H1 (cell line): ENCODE results near the gene COL26A1. TPM values are rescaled to one million over a fixed set of nuclear protein-coding genes. Genes with fewer than 3 reads are reported as not detected.
A peak's percentile ranks its signal among the peaks of the same experiment; 100 is the strongest.

Experiments used
- CTCF ChIA-PET: fragments of 300-600 bp; sonication (Branson Sonifier 250); formaldehyde crosslinking; loops from one replicate; lab custom pipeline; 2021; ENCODE audit not compliant: partially characterized antibody; lab: Charles Lee
- POLR2A ChIA-PET: fragments of 300-600 bp; sonication (Branson Sonifier 250); formaldehyde crosslinking; loops from one replicate; lab custom pipeline; 2021; ENCODE audit warnings: inconsistent platforms; ENCODE audit not compliant: partially characterized antibody; lab: Charles Lee
- DNase-seq, 2 experiments: peaks; one replicate each; pipeline versions ENCODE4 v3.0.0 to v3.0.0-alpha.2; 2010 to 2022; ENCODE audit warnings: low spot score in 2 of 2, low read depth in 1 of 2, mixed read lengths in 1 of 2
- FAIRE-seq: peaks from 2 replicates; lab custom pipeline; 2011; peaks lifted over from hg19 to GRCh38; lab: Jason Lieb, UNC
- H2AFZ ChIP-seq: 2 replicates; pipeline ENCODE4 v1.8.1; 2012; ENCODE audit warnings: low read length, inconsistent platforms
- H2AK5ac ChIP-seq: 2 replicates; pipeline ENCODE4 v1.6.1; 2013; ENCODE audit warnings: low read depth, low read length
- H2BK120ac ChIP-seq: replicated peaks from 2 replicates; pipeline ENCODE3; 2013; ENCODE audit warnings: low read depth, low read length, inconsistent platforms
- H2BK12ac ChIP-seq: 2 replicates; pipeline ENCODE4 v1.6.1; 2013; ENCODE audit warnings: low read depth, low read length
- H2BK15ac ChIP-seq: 2 replicates; pipeline ENCODE4 v1.6.1; 2013; ENCODE audit warnings: low read length
- H2BK20ac ChIP-seq: 2 replicates; pipeline ENCODE4 v1.6.1; 2013; ENCODE audit warnings: low read length
- H2BK5ac ChIP-seq: 2 replicates; pipeline ENCODE4 v1.6.1; 2013; ENCODE audit warnings: low read depth, low read length
- H3K14ac ChIP-seq: 2 replicates; pipeline ENCODE4 v1.6.1; 2013; ENCODE audit warnings: inconsistent platforms; ENCODE audit not compliant: insufficient read length
- H3K18ac ChIP-seq: 2 replicates; pipeline ENCODE4 v1.6.1; 2013; ENCODE audit warnings: low read length; ENCODE audit errors: extremely low read depth
- H3K23ac ChIP-seq: 2 replicates; pipeline ENCODE4 v1.6.1; 2013; ENCODE audit warnings: inconsistent platforms; ENCODE audit not compliant: insufficient read length
- H3K23me2 ChIP-seq: 2 replicates; pipeline ENCODE4 v1.6.1; 2013; ENCODE audit warnings: low read depth, low read length
- H3K27ac ChIP-seq: 2 replicates; pipeline ENCODE4 v1.6.1; 2011; ENCODE audit warnings: low read depth, low read length, inconsistent platforms
- H3K27me3 ChIP-seq, 4 experiments: replicated peaks in 1 of 4; 1 replicate in 1 of 4; 2 replicates in 3 of 4; pipeline versions ENCODE4 v1.6.1 to v1.8.1; 2011 to 2013; ENCODE audit warnings: low read length in 3 of 4, mild to moderate bottlenecking in 3 of 4, inconsistent platforms in 2 of 4, mixed read lengths in 2 of 4, moderate library complexity in 1 of 4; ENCODE audit not compliant: control insufficient read depth in 3 of 4, insufficient read depth in 3 of 4; ENCODE audit errors: extremely low read depth in 1 of 4
- H3K36me3 ChIP-seq, 4 experiments: 2 replicates each; pipeline versions ENCODE4 v1.6.1 to v1.8.1; 2011 to 2013; ENCODE audit warnings: mild to moderate bottlenecking in 4 of 4, low read length in 3 of 4, moderate library complexity in 2 of 4, control low read depth in 1 of 4, inconsistent platforms in 1 of 4; ENCODE audit not compliant: insufficient read depth in 4 of 4, control insufficient read depth in 2 of 4
- H3K4ac ChIP-seq: replicated peaks from 2 replicates; pipeline ENCODE3; 2013; ENCODE audit warnings: low read length, low read depth, mixed read lengths, inconsistent platforms; ENCODE audit not compliant: insufficient read length
- H3K4me1 ChIP-seq, 4 experiments: replicated peaks in 1 of 4; 1 replicate in 1 of 4; 2 replicates in 3 of 4; pipeline versions ENCODE4 v1.6.1 to v1.8.1; 2011 to 2013; ENCODE audit warnings: low read length in 3 of 4, inconsistent platforms in 2 of 4, mixed read lengths in 1 of 4; ENCODE audit not compliant: insufficient read depth in 4 of 4, control insufficient read depth in 3 of 4
- H3K4me2 ChIP-seq, 2 experiments: 2 replicates each; pipeline versions ENCODE4 v1.6.1 to v1.8.1; 2011 to 2013; ENCODE audit warnings: low read depth in 2 of 2, low read length in 2 of 2, control low read depth in 1 of 2, inconsistent platforms in 1 of 2, mild to moderate bottlenecking in 1 of 2; ENCODE audit not compliant: insufficient read depth in 1 of 2
- H3K4me3 ChIP-seq, 4 experiments: fragments of 200-600, 300-600 bp in 1 of 4; sonication (generic), shearing (Covaris generic), sonication (Bioruptor Twin) in 1 of 4; 2 replicates each; pipeline versions ENCODE4 v1.5.1 to v1.8.1; 2011 to 2016; ENCODE audit warnings: low read length in 4 of 4, low read depth in 3 of 4, control low read depth in 2 of 4, inconsistent platforms in 2 of 4, mild to moderate bottlenecking in 2 of 4, mixed read lengths in 1 of 4, moderate library complexity in 1 of 4; ENCODE audit not compliant: insufficient read depth in 2 of 4; ENCODE audit errors: extremely low read depth in 1 of 4
- H3K56ac ChIP-seq: replicated peaks from 2 replicates; pipeline ENCODE3; 2013; ENCODE audit warnings: low read depth, mild to moderate bottlenecking, mixed read lengths, low read length, inconsistent platforms; ENCODE audit not compliant: insufficient read length
- H3K79me1 ChIP-seq: 2 replicates; pipeline ENCODE4 v1.6.1; 2013; ENCODE audit warnings: low read depth, low read length, control low read depth
- H3K79me2 ChIP-seq, 2 experiments: 2 replicates each; pipeline versions ENCODE4 v1.6.1 to v1.8.1; 2012 to 2013; ENCODE audit warnings: low read length in 2 of 2, mild to moderate bottlenecking in 2 of 2, inconsistent platforms in 1 of 2; ENCODE audit not compliant: insufficient read depth in 2 of 2, control insufficient read depth in 1 of 2
- H3K9ac ChIP-seq, 4 experiments: replicated peaks in 1 of 4; 1 replicate in 1 of 4; 2 replicates in 3 of 4; pipeline versions ENCODE4 v1.6.1 to v1.8.1; 2011 to 2013; ENCODE audit warnings: low read depth in 3 of 4, low read length in 3 of 4, control low read depth in 2 of 4, mild to moderate bottlenecking in 2 of 4, moderate library complexity in 2 of 4, inconsistent platforms in 1 of 4; ENCODE audit errors: extremely low read depth in 1 of 4
- H3K9me3 ChIP-seq, 2 experiments: 2 replicates each; pipeline versions ENCODE4 v1.6.1 to v1.8.1; 2012 to 2013; ENCODE audit warnings: mild to moderate bottlenecking in 2 of 2, moderate library complexity in 2 of 2, control low read depth in 1 of 2, inconsistent platforms in 1 of 2, low read depth in 1 of 2, low read length in 1 of 2, mixed read lengths in 1 of 2; ENCODE audit not compliant: insufficient read depth in 2 of 2
- H4K20me1 ChIP-seq, 2 experiments: replicated peaks in 1 of 2; 2 replicates each; pipeline versions ENCODE3 to v1.8.1; 2011 to 2013; ENCODE audit warnings: inconsistent platforms in 2 of 2, low read length in 2 of 2, mild to moderate bottlenecking in 1 of 2; ENCODE audit not compliant: insufficient read depth in 2 of 2, control insufficient read depth in 1 of 2
- H4K5ac ChIP-seq: 2 replicates; pipeline ENCODE4 v1.6.1; 2013; ENCODE audit warnings: low read length, low read depth, mixed read lengths, inconsistent platforms; ENCODE audit not compliant: insufficient read length
- H4K8ac ChIP-seq: 2 replicates; pipeline ENCODE4 v1.8.0; 2013; ENCODE audit warnings: mild to moderate bottlenecking, moderate library complexity, low read length, inconsistent platforms; ENCODE audit not compliant: insufficient read depth; ENCODE audit errors: extremely low read depth
- H4K91ac ChIP-seq: replicated peaks from 2 replicates; pipeline ENCODE3; 2013; ENCODE audit warnings: low read length, mixed read lengths, inconsistent platforms; ENCODE audit not compliant: insufficient read length
- BCL11A ChIP-seq, 2 experiments: IDR thresholded peaks; one replicate each; pipeline ENCODE4 v1.6.1; 2011; ENCODE audit warnings: low read depth in 2 of 2, low read length in 2 of 2, mild to moderate bottlenecking in 2 of 2
- CHD1 ChIP-seq: IDR thresholded peaks from 2 replicates; pipeline ENCODE4 v1.6.1; 2012; ENCODE audit warnings: low read depth, low read length, improper control_type of control experiment
- CREB1 ChIP-seq: IDR thresholded peaks from 2 replicates; pipeline ENCODE4 v1.6.1; 2012; ENCODE audit warnings: inconsistent platforms
- GABPA ChIP-seq: IDR thresholded peaks from 2 replicates; pipeline ENCODE4 v1.6.1; 2011; ENCODE audit warnings: mild to moderate bottlenecking, low read length, moderate library complexity, borderline replicate concordance; ENCODE audit not compliant: insufficient read depth
- HDAC2 ChIP-seq, 2 experiments: fragments of 300-600 bp in 1 of 2; sonication (generic) in 1 of 2; IDR thresholded peaks; 2 replicates each; pipeline ENCODE4 v1.6.1; 2011 to 2012; ENCODE audit warnings: low read depth in 2 of 2, low read length in 2 of 2, mild to moderate bottlenecking in 2 of 2, moderate library complexity in 2 of 2, borderline replicate concordance in 1 of 2, inconsistent platforms in 1 of 2
- HDAC6 ChIP-seq: IDR thresholded peaks from one replicate; pipeline ENCODE4 v1.7.1; 2012; ENCODE audit warnings: low read depth, mild to moderate bottlenecking, inconsistent platforms, low read length, moderate library complexity
- PHF8 ChIP-seq: fragments of 200-600 bp; sonication (generic); conservative IDR thresholded peaks from 2 replicates; pipeline ENCODE4 v1.7.1; 2012; ENCODE audit warnings: low read depth, mild to moderate bottlenecking, inconsistent platforms, low read length, moderate library complexity
- SAP30 ChIP-seq: fragments of 300-600 bp; sonication (generic); IDR thresholded peaks from 2 replicates; pipeline ENCODE4 v1.7.1; 2012; ENCODE audit warnings: low read length, moderate library complexity, mild to moderate bottlenecking, inconsistent platforms; ENCODE audit not compliant: insufficient read depth, insufficient replicate concordance
- SP1 ChIP-seq: IDR thresholded peaks from 2 replicates; pipeline ENCODE4 v1.6.1; 2011; ENCODE audit warnings: low read depth, low read length
- SRF ChIP-seq: IDR thresholded peaks from 2 replicates; pipeline ENCODE4 v1.6.1; 2011; ENCODE audit warnings: mild to moderate bottlenecking, low read depth, low read length, moderate library complexity
- WGBS, 2 experiments: shearing (Covaris generic) in 1 of 2; methylation state at CpG; one replicate each; pipeline versions ENCODE4 v1.1.6 to v1.1.7; 2013 to 2015; ENCODE audit warnings: low lambda C conversion rate in 2 of 2, mixed read lengths in 2 of 2, inconsistent platforms in 1 of 2, low coverage in 1 of 2, missing lambda C conversion rate in 1 of 2; ENCODE audit not compliant: insufficient replicate concordance in 2 of 2, insufficient coverage in 1 of 2, insufficient read length in 1 of 2; ENCODE audit errors: extremely low coverage in 1 of 2, missing lambda C conversion rate in 1 of 2; 5-methylcytosine and 5-hydroxymethylcytosine counted together
- polyA plus RNA-seq, 7 experiments: library from polyadenylated mRNA; depleted of rRNA in 3 of 7; stranded (reverse) in 5 of 7; unstranded in 2 of 7; fragments of >200 nt in 5 of 7; fragments of 200-250 nt in 2 of 7; gene quantifications; 1 replicate in 5 of 7; 2 replicates in 1 of 7; 4 replicates in 1 of 7; pipeline versions ENCODE4 v1.2.1 to v1.2.3, GENCODE V29; 2011 to 2013; ENCODE audit warnings: missing spikeins in 2 of 7, mixed read lengths in 2 of 7
- total RNA-seq: library from RNA; stranded (reverse); fragmentation: NEBNext Ultra II Directional; extraction: Animal tissue kit (Norgen Biotek cat#: 25700); gene quantifications from 2 replicates; pipeline ENCODE4 v1.2.1, GENCODE V29; 2021
- TF ChIP-seq, protein P1 (sequence below): IDR thresholded peaks from 2 replicates; pipeline ENCODE4 v1.6.1; 2011; ENCODE audit warnings: low read length, improper control_type of control experiment

COL26A1 gene
- total and polyA plus RNA-seq, 2 of the 8 experiments (the other 6 are each of a cell fraction or from before 2014, with no cell fraction given), result 51.1 to 68.8 TPM

DNA sequence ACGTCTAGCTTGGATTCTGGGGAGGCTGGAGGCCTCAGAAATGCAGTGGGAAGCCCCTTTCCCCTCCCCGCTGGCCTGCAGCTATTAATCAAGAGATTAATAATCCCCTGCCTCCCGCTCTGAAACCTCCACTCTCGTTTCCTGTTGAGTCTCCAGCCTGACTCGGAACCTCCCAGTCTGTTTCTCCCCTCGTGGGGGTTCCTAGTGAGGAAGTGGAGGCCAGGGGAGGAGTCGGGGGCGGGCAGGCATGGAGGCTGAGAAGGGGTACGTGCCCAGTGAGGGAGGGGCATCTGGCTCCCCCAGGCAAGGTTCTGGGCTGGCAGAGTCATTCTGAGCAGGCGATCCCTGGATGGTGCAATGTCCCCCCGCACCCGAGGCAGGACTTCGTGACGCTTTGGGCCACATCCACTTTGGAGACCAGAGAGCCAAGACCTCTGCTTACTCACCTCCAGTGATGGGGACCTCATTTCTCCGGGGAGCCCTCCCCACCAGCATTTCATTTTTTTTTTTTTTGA lies 73.6 kb downstream of the COL26A1 start:
- ChIA-PET CTCF (interaction anchor here (0.9 to 5.6 kb wide), 9 partner anchors 24 to 154 kb away, joined by 3 to 39 read pairs (median 5); no protein-coding TSS in a partner anchor), POLR2A (interaction anchor here (0.8 to 1.8 kb wide), 3 partner anchors 12 to 115 kb away, joined by 4 read pairs; partner anchors contain the start of genes COL26A1 and IFT22)
- FAIRE-seq, result no peak
- Histone ChIP-seq H2BK5ac (peak overlapping the region; percentile 32; the same call in 1 of the 2 replicates), H2BK20ac (0 out of 2 replicates have a peak overlapping the region, but pooled peaks have one; percentile 32), H3K56ac (no peak overlapping the region), H4K5ac (no peak overlapping the region), H3K23me2 (no peaks in the 10 kb centered on the region), H3K14ac (no peak overlapping the region), H2BK120ac (no peak overlapping the region), H2AFZ (no peak overlapping the region), H4K91ac (peak overlapping the region; percentile 25), H3K9me3 (no peaks in the 10 kb centered on the region), H3K27ac (no peak overlapping the region), H2BK12ac (peak overlapping the region; percentile 84; the same call in 1 of the 2 replicates), H3K9ac (no peak overlapping the region), H3K27me3 (no peaks in the 10 kb centered on the region), H3K79me2 (no peaks in the 10 kb centered on the region; a peak in 2 of 4 replicates), H3K79me1 (no peaks in the 10 kb centered on the region; the same call in 1 of the 2 replicates), H3K4me1 (peaks cover 4 to 19% (median 11%) of the 10 kb centered on the region in 4 experiments), H2BK15ac (no peak overlapping the region), H4K8ac (no peak overlapping the region; the same call in 1 of the 2 replicates), H2AK5ac (0 out of 2 replicates have a peak overlapping the region, but pooled peaks have one; percentile 13), H3K4me3 (no peak overlapping the region), H3K36me3 (no peaks in the 10 kb centered on the region), H4K20me1 (peaks cover 0 to 5% of the 10 kb centered on the region in 2 experiments), H3K4ac (no peak overlapping the region), H3K23ac (no peak overlapping the region), H3K4me2 (no peak overlapping the region), H3K18ac (0 out of 2 replicates have a peak overlapping the region, but pooled peaks have one; percentile 32)
- no peak for DNase-seq
- WGBS, 2 experiments, result 86% methylated on average over 15 of the region's 15 CpGs; no CpG with 5 or more reads in 1 of the 2 experiments
- TF ChIP-seq, protein P1, sequence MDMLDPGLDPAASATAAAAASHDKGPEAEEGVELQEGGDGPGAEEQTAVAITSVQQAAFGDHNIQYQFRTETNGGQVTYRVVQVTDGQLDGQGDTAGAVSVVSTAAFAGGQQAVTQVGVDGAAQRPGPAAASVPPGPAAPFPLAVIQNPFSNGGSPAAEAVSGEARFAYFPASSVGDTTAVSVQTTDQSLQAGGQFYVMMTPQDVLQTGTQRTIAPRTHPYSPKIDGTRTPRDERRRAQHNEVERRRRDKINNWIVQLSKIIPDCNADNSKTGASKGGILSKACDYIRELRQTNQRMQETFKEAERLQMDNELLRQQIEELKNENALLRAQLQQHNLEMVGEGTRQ, result no peak
- TF ChIP-seq SP1 (no peak), CHD1 (no peak), CREB1 (no peak), HDAC6 (no peak), BCL11A (IDR thresholded peaks at IDR 0.05; ENCODE audit: low read depth in 2 of 2, low read length in 2 of 2) (no peak), PHF8 (no peak), GABPA (no peak), SAP30 (no peak), SRF (no peak), HDAC2 (IDR thresholded peaks at IDR 0.05; ENCODE audit: borderline replicate concordance in 1 of 2, low read depth in 2 of 2, low read length in 2 of 2) (no peak)
